Suprapubic skin (tissue), 4 donors: ENCODE results near the gene DCLRE1A. TPM values are rescaled to one million over a fixed set of nuclear protein-coding genes. Genes with fewer than 3 reads are reported as not detected.
A peak's percentile ranks its signal among the peaks of the same experiment; 100 is the strongest.

Source experiments
- DNase-seq, 2 donors: peaks; one replicate each; pipeline ENCODE4 v3.0.0-alpha.2; 2019; ENCODE audit warnings: low spot score in 2 of 2
- H3K27ac ChIP-seq: fragments of 200-600 bp; sonication (generic); one replicate; pipeline ENCODE4 v1.5.1; 2019
- H3K27me3 ChIP-seq: fragments of 200-600 bp; sonication (generic); one replicate; pipeline ENCODE4 v1.5.1; 2019
- H3K36me3 ChIP-seq: fragments of 200-600 bp; sonication (generic); one replicate; pipeline ENCODE4 v1.5.1; 2019
- H3K4me1 ChIP-seq: fragments of 200-600 bp; sonication (generic); one replicate; pipeline ENCODE4 v1.5.1; 2019
- H3K4me3 ChIP-seq: fragments of 200-600 bp; sonication (generic); one replicate; pipeline ENCODE4 v1.5.1; 2019; ENCODE audit warnings: mild to moderate bottlenecking
- H3K9me3 ChIP-seq: fragments of 200-600 bp; sonication (generic); one replicate; pipeline ENCODE4 v1.5.1; 2019
- CTCF ChIP-seq, 2 donors: fragments of 200-600 bp in 1 of 2; fragments of 450-650 bp in 1 of 2; sonication (generic) in 1 of 2; IDR thresholded peaks; one replicate each; pipeline ENCODE4 v1.5.1; 2016 to 2019; ENCODE audit warnings: antibody characterized with exemption in 2 of 2, mild to moderate bottlenecking in 1 of 2, moderate library complexity in 1 of 2
- EP300 ChIP-seq: sonication (generic); formaldehyde crosslinking; IDR thresholded peaks from one replicate; pipeline ENCODE4 v1.6.1; 2017; ENCODE audit warnings: antibody characterized with exemption
- POLR2A ChIP-seq, 2 donors: fragments of 450-650 bp; IDR thresholded peaks; one replicate each; pipeline ENCODE4 v1.6.1; 2017; ENCODE audit warnings: antibody characterized with exemption in 2 of 2, mild to moderate bottlenecking in 2 of 2, moderate library complexity in 2 of 2
- POLR2AphosphoS5 ChIP-seq, 3 donors: sonication (generic); formaldehyde crosslinking; IDR thresholded peaks; one replicate each; pipeline ENCODE4 v1.6.1; 2017; ENCODE audit warnings: antibody characterized with exemption in 3 of 3
- WGBS: methylation state at CpG from one replicate; pipeline ENCODE4 v1.1.5; 2018; 5-methylcytosine and 5-hydroxymethylcytosine counted together
- total RNA-seq, 4 donors: library from RNA; depleted of rRNA; stranded (reverse); fragments of >200 nt; gene quantifications; one replicate each; pipeline ENCODE4 v1.1.0, GENCODE V29; 2016

Gene DCLRE1A
- total RNA-seq, 4 donors from 2014 or later, result 3.6 to 5.2 (median 4.2) TPM

- TF ChIP-seq POLR2A (IDR thresholded peaks at IDR 0.05) (no peak), EP300 (no peak), POLR2AphosphoS5 (IDR thresholded peaks at IDR 0.05) (no peak), CTCF (IDR thresholded peaks at IDR 0.05) (no peak)
- Histone ChIP-seq H3K4me1 (no peaks in the 10 kb centered on the region), H3K27me3 (no peaks in the 10 kb centered on the region), H3K36me3 (no peaks in the 10 kb centered on the region), H3K27ac (no peak overlapping the region), H3K4me3 (no peak overlapping the region), H3K9me3 (no peaks in the 10 kb centered on the region)
- WGBS, result 81% methylated on average over 6 of the region's 6 CpGs
- DNase-seq, result no peak
Measured at GRCh38 chr10:113801569-113801968, 52.3 kb downstream of the DCLRE1A start.

- Histone ChIP-seq H3K4me1 (peaks cover 8% of the 10 kb centered on the region), H3K27ac (no peak overlapping the region), H3K27me3 (no peaks in the 10 kb centered on the region), H3K9me3 (no peaks in the 10 kb centered on the region), H3K4me3 (no peak overlapping the region), H3K36me3 (no peaks in the 10 kb centered on the region)
- WGBS, result 69% methylated on average over 2 of the region's 2 CpGs
- TF ChIP-seq POLR2AphosphoS5 (IDR thresholded peaks at IDR 0.05), result no peak
- TF ChIP-seq POLR2A (IDR thresholded peaks at IDR 0.05), result no peak
- TF ChIP-seq CTCF (IDR thresholded peaks at IDR 0.05), result no peak
- TF ChIP-seq EP300, result no peak
- DNase-seq, result no peak
Measured at GRCh38 chr10:113791691-113792090, 62.2 kb downstream of the DCLRE1A start.

GRCh38 chr10:113788604-113789083 lies 65.2 kb downstream of the DCLRE1A start:
- no peak overlapping the region for H3K4me3 ChIP-seq
- WGBS, result 16% methylated on average over 9 of the region's 9 CpGs
- H3K27ac ChIP-seq, result peak overlapping the region; percentile 4
- H3K36me3 ChIP-seq, result no peaks in the 10 kb centered on the region
- no peaks in the 10 kb centered on the region for H3K27me3 ChIP-seq
- no peak for TF ChIP-seq EP300
- TF ChIP-seq POLR2AphosphoS5 (IDR thresholded peaks at IDR 0.05), result peak in 1 of 3 donors; percentile 17
- DNase-seq, result no peak
- no peaks in the 10 kb centered on the region for H3K9me3 ChIP-seq
- H3K4me1 ChIP-seq, result peaks cover 8% of the 10 kb centered on the region

Other genes with a start within 250 kb of the DCLRE1A start
- under 1 TPM in 2 of 4 donors, not detected in 2; 0.08 to 0.31 TPM for gene NRAP, start 190.0 kb downstream of the DCLRE1A start, total RNA-seq
- gene CASP7, start 174.2 kb downstream of the DCLRE1A start, total RNA-seq, result 10 to 100 TPM; 20.0 to 37.8 (median 29.6) TPM
- under 1 TPM; 0.32 to 0.98 (median 0.44) TPM for gene PLEKHS1, start 102.4 kb downstream of the DCLRE1A start, total RNA-seq
- gene NHLRC2, start 579 bp upstream of the DCLRE1A start, total RNA-seq, result 10 to 100 TPM; 35.3 to 49.6 (median 42.3) TPM
- 1 to 10 TPM in 3 of 4 donors, under 1 TPM in 1; 0.56 to 1.4 (median 1.1) TPM for gene ADRB1, start 189.8 kb upstream of the DCLRE1A start, total RNA-seq